K562 (cell line): ENCODE results near the gene LTB4R2.

Experiments used
- CBFA2T3 ChIP-seq: fragments of 450-650 bp; IDR thresholded peaks from 2 replicates; pipeline ENCODE4 v1.6.1; 2017
- CHCHD3 ChIP-seq: fragments of 250-450 bp; sonication (Bioruptor Pico); IDR thresholded peaks from 2 replicates; pipeline ENCODE4 v2.1.2; 2022; ENCODE audit warnings: mild to moderate bottlenecking
- HNRNPL ChIP-seq: fragments of 200-400 bp; formaldehyde crosslinking; IDR thresholded peaks from 2 replicates; pipeline ENCODE4 v1.6.1; 2017; ENCODE audit warnings: low read depth, mild to moderate bottlenecking, low read length
- PPARD ChIP-seq: fragments of 250-450 bp; sonication (Bioruptor Pico); IDR thresholded peaks from 2 replicates; pipeline ENCODE4 v1.8.0; 2022; ENCODE audit warnings: inconsistent platforms, mild to moderate bottlenecking, moderate library complexity
- PTBP1 ChIP-seq: fragments of 200-400 bp; formaldehyde crosslinking; IDR thresholded peaks from 2 replicates; pipeline ENCODE4 v1.6.1; 2017; ENCODE audit warnings: low read depth, low read length
- RAD21 ChIP-seq, 2 experiments: fragments of 250-450 bp in 1 of 2; fragments of 450-650 bp in 1 of 2; sonication (Bioruptor Pico) in 1 of 2; formaldehyde crosslinking in 1 of 2; IDR thresholded peaks in 1 of 2; conservative IDR thresholded peaks in 1 of 2; 2 replicates each; pipeline versions ENCODE4 v1.4.0 to v1.8.0; 2020 to 2022; ENCODE audit warnings: mild to moderate bottlenecking in 2 of 2, moderate library complexity in 1 of 2
- SRF ChIP-seq, 2 experiments: fragments of 250-450, 450-650 bp in 1 of 2; sonication (Bioruptor Pico) in 1 of 2; sonication (generic) in 1 of 2; formaldehyde crosslinking; IDR thresholded peaks; 2 replicates each; pipeline versions ENCODE4 v1.5.0 to v1.5.1; 2020 to 2022; ENCODE audit warnings: mild to moderate bottlenecking in 1 of 2, missing genetic modification reagents in 1 of 2
- ZNF586 ChIP-seq: fragments of 450-650 bp; formaldehyde crosslinking; conservative IDR thresholded peaks from 2 replicates; pipeline ENCODE4 v1.4.0; 2020; ENCODE audit warnings: mild to moderate bottlenecking, moderate library complexity
- ZNF644 ChIP-seq: fragments of 200-800 bp; sonication (Bioruptor generic); IDR thresholded peaks from 2 replicates; pipeline ENCODE4 v1.6.1; 2016; ENCODE audit warnings: low read depth, missing genetic modification characterization, missing compliant biosample characterization
- TF ChIP-seq, protein P1 (sequence below), 3 experiments: IDR thresholded peaks in 2 of 3; conservative IDR thresholded peaks in 1 of 3; 2 replicates each; pipeline ENCODE4 v1.5.1; 2011 to 2012; ENCODE audit warnings: low read length in 3 of 3, mild to moderate bottlenecking in 3 of 3, control low read depth in 2 of 3, improper control_type of control experiment in 1 of 3, inconsistent platforms in 1 of 3, low read depth in 1 of 3, mixed read lengths in 1 of 3, moderate library complexity in 1 of 3; ENCODE audit not compliant: insufficient read depth in 2 of 3
- TF ChIP-seq, protein P2 (sequence below): sonication (generic); formaldehyde crosslinking; IDR thresholded peaks from 2 replicates; pipeline ENCODE4 v1.9.0; 2022; ENCODE audit warnings: mild to moderate bottlenecking, missing genetic modification reagents

DNA sequence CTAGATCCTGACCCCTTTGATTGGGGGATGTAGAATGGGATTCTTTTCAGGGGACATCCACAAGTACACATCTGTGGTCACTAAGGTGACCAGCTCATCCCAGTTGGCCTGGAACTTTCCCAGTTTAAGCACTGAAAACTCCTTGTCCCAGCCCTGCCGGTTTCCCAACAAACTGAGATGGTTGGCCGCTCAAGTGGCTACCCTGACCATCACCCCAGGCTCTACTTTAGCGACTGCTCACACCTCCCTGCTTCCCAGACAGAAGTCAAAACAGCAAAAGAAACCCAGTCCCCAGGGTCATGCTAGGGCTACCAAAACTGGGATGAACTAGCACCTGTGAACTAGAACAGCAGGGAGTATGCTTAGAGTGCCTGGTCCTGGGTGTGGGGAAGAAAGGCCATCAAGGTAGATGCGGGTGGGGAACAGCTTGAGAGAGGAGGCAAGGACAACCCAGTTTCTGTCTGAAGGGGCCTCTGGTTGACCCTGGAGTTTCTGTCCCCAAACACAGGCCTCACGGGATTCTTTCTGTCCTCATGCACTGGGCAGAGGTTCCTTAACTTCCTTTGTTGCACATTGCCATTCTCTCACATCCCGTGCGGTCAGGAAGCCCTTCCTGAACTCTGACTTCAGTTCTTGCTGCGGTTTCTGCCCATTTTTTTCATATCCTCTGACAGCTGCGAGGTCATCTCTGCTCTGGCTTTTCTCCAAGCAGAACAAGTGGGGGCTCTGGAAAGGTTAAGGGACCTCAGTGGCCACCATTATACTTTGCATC is 3.0 kb downstream of the LTB4R2 start:
- TF ChIP-seq, protein P1, sequence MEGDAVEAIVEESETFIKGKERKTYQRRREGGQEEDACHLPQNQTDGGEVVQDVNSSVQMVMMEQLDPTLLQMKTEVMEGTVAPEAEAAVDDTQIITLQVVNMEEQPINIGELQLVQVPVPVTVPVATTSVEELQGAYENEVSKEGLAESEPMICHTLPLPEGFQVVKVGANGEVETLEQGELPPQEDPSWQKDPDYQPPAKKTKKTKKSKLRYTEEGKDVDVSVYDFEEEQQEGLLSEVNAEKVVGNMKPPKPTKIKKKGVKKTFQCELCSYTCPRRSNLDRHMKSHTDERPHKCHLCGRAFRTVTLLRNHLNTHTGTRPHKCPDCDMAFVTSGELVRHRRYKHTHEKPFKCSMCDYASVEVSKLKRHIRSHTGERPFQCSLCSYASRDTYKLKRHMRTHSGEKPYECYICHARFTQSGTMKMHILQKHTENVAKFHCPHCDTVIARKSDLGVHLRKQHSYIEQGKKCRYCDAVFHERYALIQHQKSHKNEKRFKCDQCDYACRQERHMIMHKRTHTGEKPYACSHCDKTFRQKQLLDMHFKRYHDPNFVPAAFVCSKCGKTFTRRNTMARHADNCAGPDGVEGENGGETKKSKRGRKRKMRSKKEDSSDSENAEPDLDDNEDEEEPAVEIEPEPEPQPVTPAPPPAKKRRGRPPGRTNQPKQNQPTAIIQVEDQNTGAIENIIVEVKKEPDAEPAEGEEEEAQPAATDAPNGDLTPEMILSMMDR (IDR thresholded peaks at IDR 0.05 in 2 of 3, conservative IDR thresholded peaks at IDR 0.05 in 1 of 3; ENCODE audit: insufficient read depth in 2 of 3, low read depth in 1 of 3, low read length in 3 of 3): no peak
- TF ChIP-seq SRF (CRISPR knock-in tag; IDR thresholded peaks at IDR 0.05) (no peak), PPARD (CRISPR knock-in tag) (no peak), RAD21 (CRISPR knock-in tag; conservative IDR thresholded peaks at IDR 0.05 in 1 of 2, IDR thresholded peaks at IDR 0.05 in 1 of 2) (no peak), CBFA2T3 (no peak), HNRNPL (no peak), CHCHD3 (CRISPR knock-in tag) (no peak), ZNF586 (no peak), ZNF644 (no peak), PTBP1 (no peak)
- TF ChIP-seq, protein P2, sequence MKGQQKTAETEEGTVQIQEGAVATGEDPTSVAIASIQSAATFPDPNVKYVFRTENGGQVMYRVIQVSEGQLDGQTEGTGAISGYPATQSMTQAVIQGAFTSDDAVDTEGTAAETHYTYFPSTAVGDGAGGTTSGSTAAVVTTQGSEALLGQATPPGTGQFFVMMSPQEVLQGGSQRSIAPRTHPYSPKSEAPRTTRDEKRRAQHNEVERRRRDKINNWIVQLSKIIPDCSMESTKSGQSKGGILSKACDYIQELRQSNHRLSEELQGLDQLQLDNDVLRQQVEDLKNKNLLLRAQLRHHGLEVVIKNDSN (CRISPR knock-in tag): no peak
